Frontal cortex (tissue), 4 donors: Measurements from ENCODE around the gene SOS1. TPM values are rescaled to one million over a fixed set of nuclear protein-coding genes. Genes with fewer than 3 reads are reported as not detected.

Source experiments
- DNase-seq, 2 donors: peaks; one replicate each; pipeline ENCODE4 v3.0.0; 2012; ENCODE audit warnings: low spot score in 2 of 2
- FAIRE-seq: peaks from 2 replicates; lab custom pipeline; 2012; peaks lifted over from hg19 to GRCh38; lab: Jason Lieb, UNC
- total RNA-seq: library from RNA; depleted of rRNA; stranded (reverse); fragments of >200 nt; gene quantifications from one replicate; pipeline ENCODE4 v1.2.3, GENCODE V29; 2014
- donor health status: control.
- donor health status: control.
- donor health status: control.

SOS1 gene
- total RNA-seq, 1 donor from 2014 or later = 26.5 TPM

DNA sequence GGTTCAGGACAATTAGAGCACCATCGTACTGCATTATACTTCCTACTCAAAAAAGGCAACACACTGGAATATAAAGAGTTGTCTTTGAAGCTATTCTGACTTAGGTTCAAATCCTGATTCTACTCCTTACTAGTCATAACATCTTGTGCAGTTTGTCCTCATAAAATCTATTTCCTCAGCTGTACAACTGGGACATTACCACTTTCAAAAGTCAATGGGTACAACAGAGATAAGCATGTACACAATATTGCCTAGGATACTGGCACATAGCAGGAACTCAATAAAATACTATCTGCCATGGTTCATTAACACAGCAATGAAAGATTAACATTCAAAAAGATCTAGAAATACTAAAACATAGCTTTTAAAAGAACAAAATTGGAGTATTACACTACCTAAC lies 11.3 kb downstream of the SOS1 start:
- FAIRE-seq (no peak), DNase-seq (no peak)

DNA sequence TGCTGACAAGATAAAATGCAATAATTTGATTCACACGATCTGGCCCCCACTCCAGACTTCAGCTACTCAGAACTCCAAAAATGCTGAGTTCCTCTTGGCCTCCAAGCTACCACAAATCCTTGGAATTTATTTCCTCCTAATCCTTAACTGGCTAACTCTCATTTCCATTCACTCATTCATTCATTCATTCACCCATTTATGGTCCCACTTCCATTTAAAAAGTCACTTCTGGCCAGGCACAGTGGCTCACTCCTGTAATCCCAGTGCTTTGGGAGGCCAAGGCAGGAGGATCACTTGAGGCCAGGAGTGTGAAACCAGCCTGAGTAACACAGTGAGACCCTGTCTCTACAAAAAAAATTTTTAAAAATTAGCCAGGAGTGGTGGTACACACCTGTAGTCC lies 12.5 kb downstream of the SOS1 start:
- DNase-seq = no peak
- FAIRE-seq = no peak

DNA sequence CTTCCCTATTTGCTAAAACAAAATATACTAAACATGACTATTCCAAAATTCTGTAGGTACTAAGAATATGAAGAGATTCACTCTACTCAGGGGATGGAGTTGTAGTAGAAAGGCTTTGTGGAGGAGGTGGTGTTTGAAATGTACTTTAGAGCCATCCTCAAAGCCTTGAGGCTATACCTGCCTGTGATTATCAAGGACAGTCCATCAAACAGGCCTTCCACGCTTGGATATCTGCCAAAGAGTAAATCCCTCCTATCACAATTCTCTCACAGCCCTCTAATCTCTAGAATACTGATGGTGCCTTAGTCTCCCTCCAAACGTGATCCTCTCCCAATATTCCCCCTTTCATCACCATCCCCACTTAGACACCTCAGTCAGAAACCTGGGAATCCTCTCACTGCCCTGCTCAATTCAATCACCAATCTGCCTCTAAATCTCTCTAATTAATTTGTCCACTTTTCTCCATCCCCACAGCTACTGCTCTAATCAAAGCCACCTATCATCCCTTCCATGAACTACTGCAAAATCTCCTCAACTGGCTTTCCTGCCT lies 13.1 kb downstream of the SOS1 start:
- no peak for FAIRE-seq
- DNase-seq = no peak

DNA sequence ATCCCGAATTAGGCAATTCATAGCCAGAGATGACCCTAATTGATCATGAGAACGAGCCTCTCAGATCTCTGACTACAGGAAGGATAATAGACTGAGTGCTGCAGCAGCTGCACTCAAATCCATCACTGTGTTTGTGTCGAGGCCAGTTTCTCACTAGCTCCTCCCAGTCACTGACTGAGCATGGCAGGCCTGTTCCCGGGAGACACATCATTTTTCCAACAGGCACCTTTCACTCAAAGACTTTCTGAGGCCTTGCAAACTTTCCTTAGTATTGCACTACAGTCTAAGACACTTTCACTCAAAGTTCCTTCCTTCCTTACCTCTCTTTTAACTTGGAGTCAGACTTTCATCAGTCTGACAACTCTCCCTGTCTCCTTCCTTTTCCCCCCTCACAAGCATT lies 13.7 kb downstream of the SOS1 start:
- peak in 1 of 2 donors; percentile 46 for DNase-seq
- no peak for FAIRE-seq

DNA sequence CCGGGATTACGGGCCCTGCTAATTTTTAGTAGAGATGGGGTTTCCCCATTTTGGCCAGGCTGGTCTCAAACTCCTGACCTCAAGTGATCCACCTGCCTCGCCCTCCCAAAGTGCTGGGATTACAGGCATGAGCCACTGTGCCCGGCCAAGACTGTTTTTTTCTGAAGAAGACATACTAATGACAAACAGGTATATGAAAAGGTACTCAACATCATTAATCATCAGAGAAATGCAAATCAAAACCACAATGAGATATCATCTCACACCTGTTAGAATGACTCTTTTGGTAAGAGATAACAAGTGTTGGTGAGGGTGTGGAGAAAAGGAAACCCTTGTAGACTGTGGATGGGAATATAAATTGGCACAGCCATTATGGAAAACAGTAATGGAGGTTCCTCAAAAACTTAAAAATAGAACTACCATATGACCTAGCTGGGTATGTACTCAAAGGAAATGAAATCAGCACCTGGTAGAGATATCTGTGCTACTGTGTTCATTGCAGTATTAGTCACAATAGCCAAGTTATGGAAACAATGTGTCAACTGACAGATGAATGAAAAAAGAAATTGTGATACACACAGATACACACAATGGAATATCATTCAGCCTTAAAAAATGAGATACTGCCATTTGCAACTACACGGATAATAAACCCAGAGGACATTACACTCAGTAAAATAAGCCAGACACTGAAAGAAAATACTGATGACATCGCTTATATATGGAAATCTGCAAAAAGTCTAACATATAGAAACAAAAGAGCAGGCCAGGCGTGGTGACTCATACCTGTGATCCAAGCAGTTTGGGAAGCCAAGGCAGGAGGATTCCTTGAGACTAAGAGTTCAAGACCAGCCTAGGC lies 20.8 kb downstream of the SOS1 start:
- no peak for DNase-seq
- FAIRE-seq = no peak

DNA sequence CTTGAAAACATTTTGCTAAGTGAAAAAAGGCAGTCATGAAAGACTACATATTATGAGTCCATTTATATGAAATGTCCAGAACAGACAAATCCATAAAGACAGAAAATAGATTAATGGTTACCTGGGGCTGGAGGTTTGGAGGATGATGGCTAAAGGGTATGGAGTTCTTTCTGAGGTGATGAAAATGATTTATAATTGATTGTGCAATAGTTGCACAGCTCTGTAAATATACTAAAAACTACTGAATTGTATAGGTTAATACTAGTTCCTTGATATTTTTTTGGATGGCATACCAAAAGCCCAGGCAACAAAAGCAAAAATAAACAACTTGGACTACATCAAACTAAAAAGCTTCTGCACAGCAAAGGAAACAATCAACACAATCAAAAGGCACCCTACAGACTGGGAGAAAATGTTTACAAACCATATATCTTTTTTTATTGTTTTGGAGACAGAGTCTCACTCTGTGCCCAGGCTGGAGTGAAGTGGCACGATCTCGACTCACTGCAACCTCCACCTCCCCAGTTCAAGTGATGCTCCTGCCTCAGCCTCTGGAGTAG lies 21.5 kb downstream of the SOS1 start:
- DNase-seq (no peak), FAIRE-seq (no peak)

DNA sequence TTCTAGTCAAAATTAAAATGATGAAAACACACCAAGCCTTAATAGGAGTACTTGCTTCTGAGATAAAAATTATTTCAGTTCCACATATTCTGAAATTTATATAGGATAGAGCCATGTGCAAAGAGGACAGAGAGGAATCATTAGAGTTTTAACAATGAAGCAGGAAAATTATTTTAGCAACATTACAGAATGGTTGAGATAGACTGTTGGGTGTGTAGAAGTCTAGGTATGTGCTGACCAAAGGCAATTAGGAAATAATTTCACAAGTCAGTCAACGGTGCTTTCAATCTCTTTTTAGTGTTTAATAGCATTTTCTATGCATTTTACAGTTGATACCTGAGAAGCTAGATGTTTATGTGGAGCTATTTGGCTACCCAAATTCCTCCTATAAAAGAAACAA lies 25.2 kb downstream of the SOS1 start:
- DNase-seq = no peak
- no peak for FAIRE-seq

DNA sequence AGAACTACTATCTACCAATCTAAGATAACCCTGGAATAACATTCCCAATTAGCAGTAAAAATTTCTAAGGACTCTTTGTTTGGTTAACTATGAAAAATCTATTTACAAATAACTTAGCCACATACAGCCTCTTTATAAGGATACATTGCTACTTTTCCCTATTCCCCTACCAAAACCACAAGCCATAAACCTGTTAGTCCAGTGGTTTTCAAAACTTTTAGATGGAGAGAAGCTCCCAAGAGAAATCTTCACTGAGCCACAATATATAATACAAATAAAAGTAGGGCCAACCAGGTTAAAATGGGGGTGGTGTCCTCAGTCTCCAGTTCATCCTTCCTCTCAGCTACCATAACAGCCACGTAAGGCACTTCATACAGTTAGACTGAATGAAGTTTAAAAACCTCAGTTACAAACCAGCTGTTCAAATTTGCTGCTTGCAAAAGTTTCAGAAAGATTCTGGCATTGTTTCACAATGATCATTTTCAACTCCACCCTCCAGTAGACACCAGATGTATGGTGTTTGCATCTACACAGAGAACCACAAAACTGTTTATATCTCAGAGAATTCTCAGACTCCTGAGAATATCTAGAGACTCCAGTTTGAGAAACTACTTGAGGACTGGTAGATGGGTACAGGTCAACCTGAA lies 26.0 kb downstream of the SOS1 start:
- no peak for DNase-seq
- no peak for FAIRE-seq

DNA sequence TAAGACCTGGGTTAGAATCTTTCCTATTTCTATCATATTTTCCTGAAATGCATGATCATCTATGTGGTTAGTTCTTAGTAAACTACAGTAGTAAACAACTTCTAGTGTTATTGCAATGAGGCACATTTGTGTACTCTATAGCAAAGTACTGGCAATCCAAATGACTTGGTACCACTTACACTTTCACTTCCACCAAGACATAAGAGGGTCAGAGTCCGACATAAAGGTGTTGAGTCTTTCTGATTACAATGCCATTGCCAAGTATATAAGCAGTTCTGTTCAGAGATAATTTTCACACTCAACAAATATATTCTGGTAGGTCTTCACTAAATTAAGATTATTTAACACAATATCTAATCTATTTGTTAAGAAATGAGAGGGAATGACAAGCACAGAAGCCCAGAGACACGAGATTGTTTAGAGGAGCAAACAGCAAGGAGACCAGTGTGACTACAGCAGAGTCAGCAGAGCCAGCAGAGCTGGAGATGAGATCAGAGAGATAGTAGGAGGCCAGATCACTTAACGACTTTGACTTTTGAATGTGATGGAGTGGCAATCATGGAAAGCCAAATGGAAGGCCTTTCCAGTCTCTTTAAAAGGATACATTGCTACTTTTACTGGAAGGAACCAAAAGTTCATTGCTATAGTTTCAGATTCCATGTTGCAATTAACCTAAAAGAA lies 27.5 kb downstream of the SOS1 start:
- FAIRE-seq (no peak), DNase-seq (no peak)

DNA sequence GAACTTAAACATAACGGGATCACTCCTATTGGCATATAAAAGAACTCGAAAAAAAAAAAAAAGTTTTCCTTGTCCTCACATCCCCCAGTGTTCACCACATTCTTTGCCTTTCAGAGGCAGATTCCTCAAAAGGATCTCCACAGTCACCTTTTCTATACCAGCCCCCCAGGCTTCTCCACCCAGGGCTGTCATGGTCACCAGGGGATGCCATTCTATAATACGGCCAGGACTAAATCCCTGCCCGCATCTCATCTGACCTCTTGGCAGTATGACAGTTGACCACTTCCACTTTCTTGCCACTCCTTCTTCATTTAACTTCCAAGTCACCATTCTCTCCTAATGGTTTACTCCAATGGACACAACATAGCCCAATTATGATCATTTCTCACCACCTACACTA lies 29.3 kb downstream of the SOS1 start:
- DNase-seq (no peak), FAIRE-seq (no peak)

DNA sequence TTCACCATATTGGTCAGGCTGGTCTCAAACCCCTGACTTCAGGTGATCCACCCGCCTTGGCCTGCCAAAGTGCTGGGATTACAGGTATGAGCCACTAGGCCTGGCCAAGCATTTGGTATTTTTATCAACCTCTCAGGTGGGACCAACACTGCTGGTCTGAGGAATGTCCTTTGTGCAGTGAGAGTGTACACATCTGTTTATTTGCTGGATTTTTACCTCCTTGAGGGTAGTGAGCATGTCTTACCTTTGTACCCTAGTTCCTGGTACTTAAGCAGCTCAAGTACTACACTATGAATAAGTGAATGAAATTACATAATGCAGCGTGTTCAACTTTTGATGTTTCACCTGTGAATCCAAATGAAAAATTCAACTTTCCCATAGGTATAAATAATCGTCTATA lies 29.8 kb downstream of the SOS1 start:
- DNase-seq (no peak), FAIRE-seq (no peak)

DNA sequence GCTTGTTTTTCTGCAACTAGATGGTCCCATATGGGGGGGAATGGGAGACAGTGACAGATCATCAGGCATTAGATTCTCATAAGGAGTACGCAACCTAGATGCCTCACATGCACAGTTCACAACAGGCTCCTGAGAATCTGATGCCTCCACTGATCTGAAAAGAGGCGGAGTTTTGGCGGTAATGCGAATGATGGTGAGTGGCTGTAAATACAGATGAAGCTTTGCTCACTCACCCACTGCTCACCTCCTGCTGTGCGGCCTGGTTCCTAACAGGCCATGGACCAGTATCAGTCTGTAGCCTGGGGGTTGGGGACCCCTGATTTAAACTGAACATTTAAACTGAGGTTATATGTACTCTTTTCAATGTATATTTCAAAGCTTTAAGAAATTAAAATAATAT lies 40.7 kb downstream of the SOS1 start:
- FAIRE-seq = no peak
- DNase-seq = no peak

DNA sequence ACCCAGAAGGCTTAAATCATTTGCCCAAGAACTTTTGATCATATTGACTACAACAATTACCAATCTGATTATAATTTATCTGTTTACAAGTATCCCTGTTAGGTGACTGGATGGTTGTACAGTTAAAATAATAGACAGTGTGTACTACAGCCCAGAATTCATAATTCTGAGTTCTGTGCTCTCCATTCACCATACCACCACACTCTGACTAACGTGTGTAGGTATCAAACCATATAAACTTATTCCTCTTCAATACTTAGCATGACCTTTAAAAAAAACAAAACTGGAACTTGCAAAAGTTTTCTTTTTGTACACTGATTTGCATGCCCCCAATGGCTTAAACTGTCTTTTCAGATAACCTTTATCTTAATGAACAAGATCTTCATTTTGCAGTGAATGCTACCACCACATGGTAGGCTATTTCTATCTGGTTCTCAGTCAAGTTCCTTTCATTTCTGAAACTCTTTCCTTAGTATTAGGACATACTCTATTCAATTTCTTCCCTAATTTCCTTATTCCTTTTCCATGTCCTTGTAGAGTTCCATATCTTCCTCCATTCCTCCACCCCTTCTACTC lies 50.9 kb downstream of the SOS1 start:
- FAIRE-seq (no peak), DNase-seq (no peak)

DNA sequence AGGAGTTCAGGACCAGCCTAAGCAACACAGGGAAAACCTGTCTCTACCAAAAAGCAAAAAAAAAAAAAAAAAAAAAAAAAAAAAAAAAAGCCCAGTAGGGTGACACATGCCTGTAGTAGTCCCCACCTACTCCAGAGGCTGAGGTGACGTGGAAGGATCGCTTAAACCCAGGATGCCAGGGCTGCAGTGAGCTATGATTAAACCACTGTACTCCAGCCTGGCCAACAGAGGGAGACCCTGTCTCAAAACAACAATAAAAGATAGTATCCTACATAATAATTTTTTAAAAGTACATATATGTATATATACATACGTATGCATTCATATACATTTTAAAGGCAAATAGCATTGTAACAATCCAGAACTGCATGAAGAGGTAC lies 51.7 kb downstream of the SOS1 start:
- FAIRE-seq (no peak), DNase-seq (no peak)

DNA sequence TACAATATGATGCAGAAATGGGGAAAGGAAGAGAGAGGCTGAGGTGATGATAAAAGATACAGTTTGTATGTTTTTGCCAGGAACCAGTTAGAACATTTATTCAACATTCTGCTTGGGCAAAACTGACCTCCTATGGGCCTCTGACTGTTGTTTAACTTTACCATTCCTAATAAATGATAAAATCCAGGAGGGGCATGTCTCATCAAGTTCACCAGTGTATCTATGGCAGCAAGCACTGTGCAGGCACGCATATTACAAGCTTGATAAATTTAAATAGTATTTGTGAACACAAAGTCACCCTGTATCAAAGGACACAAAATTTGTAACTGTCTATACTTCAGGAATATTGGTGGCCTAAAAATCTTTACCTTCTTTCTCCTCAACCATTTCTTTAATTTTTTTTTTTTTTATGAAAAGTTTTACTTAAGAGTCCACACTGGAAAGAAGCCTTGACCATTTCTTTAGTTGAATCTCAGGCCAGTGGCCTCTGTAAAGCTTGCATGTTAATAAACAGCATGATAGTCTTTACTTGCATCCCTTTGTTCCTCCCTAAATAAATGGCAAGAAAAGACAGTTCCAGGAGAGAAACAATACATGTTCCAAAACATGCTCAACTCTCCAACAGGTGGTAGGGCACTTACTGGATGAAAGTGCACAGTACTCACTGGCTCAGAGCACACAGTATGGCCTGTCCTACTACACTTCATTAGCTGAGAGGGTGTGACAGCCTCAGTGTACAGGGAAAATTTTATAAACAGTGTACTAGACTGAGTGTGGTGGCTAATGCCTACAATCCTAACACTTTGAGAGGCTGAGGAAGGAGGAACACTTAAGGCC lies 52.3 kb downstream of the SOS1 start:
- FAIRE-seq (no peak), DNase-seq (no peak)

DNA sequence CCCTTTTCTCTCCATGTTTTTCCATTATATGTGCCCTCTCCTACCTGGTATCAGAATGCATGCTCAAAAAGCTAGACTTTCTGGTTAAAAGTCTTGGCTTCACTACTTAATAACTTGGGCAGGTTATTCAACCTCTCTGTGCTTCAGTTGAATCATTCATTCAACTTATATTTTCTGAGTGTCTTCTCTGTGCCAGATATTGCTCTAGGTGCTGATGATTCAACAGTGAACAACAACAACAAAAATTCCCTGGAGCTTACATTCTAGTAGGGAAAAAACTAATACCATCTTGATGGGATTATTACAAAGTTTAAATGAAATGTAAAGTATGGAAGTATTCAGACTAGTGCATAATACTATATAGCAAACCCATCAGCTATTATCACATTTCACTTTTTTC lies 55.2 kb downstream of the SOS1 start:
- DNase-seq (no peak), FAIRE-seq (no peak)

DNA sequence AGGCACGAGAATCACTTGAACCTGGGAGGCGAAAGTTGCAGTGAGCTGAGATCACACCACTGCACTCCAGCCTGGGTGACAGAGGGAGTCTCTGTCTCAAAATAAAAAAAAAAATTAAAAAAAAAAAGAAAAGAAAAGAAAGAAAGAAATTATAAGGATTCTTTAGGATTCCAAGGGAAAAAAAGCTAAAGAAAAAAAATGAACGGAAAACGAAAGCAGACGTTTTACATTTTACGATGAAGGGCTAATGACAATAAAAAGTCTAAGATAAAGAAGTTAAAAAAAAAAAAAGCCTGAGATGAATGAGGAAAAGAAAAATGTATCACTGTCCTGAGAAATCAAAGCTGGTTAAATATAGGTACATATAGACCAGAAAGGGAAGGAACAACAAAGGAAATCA lies 58.5 kb downstream of the SOS1 start:
- FAIRE-seq (no peak), DNase-seq (no peak)

DNA sequence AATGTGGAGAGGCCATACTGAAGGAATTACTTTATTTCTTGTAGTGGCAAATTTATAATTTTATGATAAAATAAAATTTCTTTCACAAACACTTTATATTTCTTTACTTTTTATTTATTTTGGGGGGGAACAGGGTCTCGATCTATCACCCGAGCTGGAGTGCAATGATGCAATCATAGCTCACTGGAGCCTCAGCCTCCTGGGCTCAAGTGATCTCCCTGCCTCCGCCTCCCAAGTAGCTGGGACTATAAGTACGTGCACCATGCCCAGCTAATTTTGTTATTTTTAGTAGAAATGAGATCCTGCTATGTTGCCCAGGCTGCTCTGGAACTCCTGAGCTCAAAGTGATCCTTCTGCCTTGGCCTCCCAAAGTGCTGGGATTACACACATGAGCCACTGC lies 59.6 kb downstream of the SOS1 start:
- no peak for DNase-seq

DNA sequence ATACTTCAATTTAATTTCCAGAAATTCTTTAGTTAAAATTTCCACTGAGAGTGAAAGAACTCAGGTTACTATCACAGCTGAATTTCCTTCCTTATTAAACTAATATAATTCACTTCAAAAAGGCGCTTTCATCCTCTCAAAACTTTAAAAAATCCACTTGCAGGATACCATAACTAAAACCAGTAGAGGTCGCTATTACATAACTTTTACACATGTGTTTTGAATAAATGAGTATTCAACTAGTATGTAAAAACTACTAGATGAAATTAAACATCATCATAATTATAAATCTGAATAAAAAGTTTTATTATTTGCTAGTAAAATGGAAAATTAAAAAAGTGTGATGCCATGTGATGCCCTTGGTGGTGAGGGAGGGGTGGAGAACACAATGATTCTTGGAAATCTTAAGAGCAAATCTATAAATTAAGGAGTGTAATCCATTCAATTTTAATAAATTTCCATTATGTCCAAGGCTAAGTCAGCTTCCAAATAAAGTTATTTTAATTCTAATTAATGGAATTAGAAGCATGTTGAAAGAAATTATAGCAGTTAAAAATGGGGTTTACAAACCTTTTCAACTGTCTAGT lies 61.4 kb downstream of the SOS1 start:
- FAIRE-seq (peak; percentile 99), DNase-seq (peak in 1 of 2 donors; percentile 16)

More for the DNA sequence above, 59.6 kb downstream of the SOS1 start:
- FAIRE-seq = no peak
